IPS DF 6.9 (cell line): ENCODE data around the gene ZC3H18.

Experiments
- DNase-seq: peaks from one replicate; pipeline ENCODE4 v3.0.0-alpha.2; 2013; ENCODE audit warnings: low read depth, low spot score
- H3K27ac ChIP-seq: one replicate; pipeline ENCODE4 v1.5.1; 2013; ENCODE audit warnings: low read length, control low read depth
- H3K27me3 ChIP-seq: 2 replicates; pipeline ENCODE4 v1.6.1; 2013; ENCODE audit warnings: mild to moderate bottlenecking, low read length; ENCODE audit not compliant: control insufficient read depth, insufficient read depth
- H3K36me3 ChIP-seq: 2 replicates; pipeline ENCODE4 v1.6.1; 2013; ENCODE audit warnings: low read length; ENCODE audit not compliant: control insufficient read depth, insufficient read depth
- H3K4me1 ChIP-seq: 2 replicates; pipeline ENCODE4 v1.6.1; 2013; ENCODE audit warnings: low read length; ENCODE audit not compliant: control insufficient read depth, insufficient read depth
- H3K4me3 ChIP-seq: 2 replicates; pipeline ENCODE4 v1.5.1; 2013; ENCODE audit warnings: mild to moderate bottlenecking, low read length
- H3K9me3 ChIP-seq: 2 replicates; pipeline ENCODE4 v1.6.1; 2013; ENCODE audit warnings: low read length, inconsistent platforms; ENCODE audit not compliant: control insufficient read depth, insufficient read depth
- WGBS: extraction: QIAGEN DNeasy Blood & Tissue Kit; methylation state at CpG from one replicate; pipeline ENCODE4 v1.1.7; 2013; ENCODE audit warnings: mixed read lengths, missing lambda C conversion rate; ENCODE audit not compliant: insufficient read length, insufficient coverage; 5-methylcytosine and 5-hydroxymethylcytosine counted together

ZC3H18 gene

DNA sequence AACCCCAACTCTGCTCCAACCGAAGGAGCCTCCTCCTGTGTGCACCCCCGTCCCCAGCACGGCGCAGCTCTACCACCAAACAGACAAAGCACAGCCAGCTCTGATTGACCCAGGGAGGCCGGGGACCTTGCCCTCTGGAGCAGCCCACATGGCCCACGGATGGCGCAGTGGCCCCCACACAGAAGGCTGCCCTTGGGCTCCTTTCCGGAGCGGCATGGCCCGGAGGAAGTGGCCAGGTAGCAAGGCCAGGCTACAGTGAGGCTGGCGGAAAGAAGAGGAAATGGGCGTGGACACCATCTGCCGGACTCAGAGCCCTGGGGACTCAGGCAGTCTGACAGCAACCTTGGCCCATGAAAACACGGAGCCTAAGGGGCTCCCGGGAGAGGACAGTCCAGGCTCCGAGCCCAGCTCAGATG lies 19.9 kb upstream of the ZC3H18 start:
- H3K36me3 ChIP-seq = no peaks in the 10 kb centered on the region
- WGBS = no CpG with 5 or more reads among the region's 16 CpGs
- H3K27me3 ChIP-seq = peaks cover 41% of the 10 kb centered on the region
- no peak overlapping the region for H3K27ac ChIP-seq
- no peak for DNase-seq
- no peaks in the 10 kb centered on the region for H3K9me3 ChIP-seq
- no peak overlapping the region for H3K4me3 ChIP-seq
- peaks cover 5% of the 10 kb centered on the region; the same call in 1 of the 2 replicates for H3K4me1 ChIP-seq

DNA sequence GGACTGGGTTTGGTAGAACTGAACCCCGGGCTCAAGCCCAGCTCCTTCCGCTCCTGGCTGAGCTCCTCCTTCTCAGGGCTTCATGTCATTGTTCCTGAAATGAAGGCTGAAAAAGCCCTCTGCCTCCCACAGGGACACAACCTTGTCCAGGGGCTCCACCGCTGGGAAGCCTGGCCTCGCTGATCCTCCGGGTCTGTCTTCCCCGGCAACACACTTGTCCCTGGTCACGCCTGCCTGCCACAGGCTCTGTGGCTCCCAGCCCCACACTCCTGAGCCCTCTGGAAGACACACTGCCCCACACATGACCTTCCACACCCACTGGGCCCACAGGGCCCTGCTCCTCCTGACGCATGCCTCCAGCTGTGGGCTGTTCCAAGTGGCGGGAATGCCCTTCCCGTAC lies 18.0 kb upstream of the ZC3H18 start:
- Histone ChIP-seq H3K36me3 (no peaks in the 10 kb centered on the region), H3K4me1 (peaks cover 5% of the 10 kb centered on the region; the same call in 1 of the 2 replicates), H3K4me3 (no peak overlapping the region), H3K27ac (no peak overlapping the region), H3K27me3 (peaks cover 27% of the 10 kb centered on the region), H3K9me3 (no peaks in the 10 kb centered on the region)
- no CpG with 5 or more reads among the region's 10 CpGs for WGBS
- DNase-seq = no peak

- H3K27me3 ChIP-seq = peaks cover 25% of the 10 kb centered on the region
- WGBS = no CpG with 5 or more reads among the region's 13 CpGs
- no peak overlapping the region for H3K27ac ChIP-seq
- H3K36me3 ChIP-seq = no peaks in the 10 kb centered on the region
- DNase-seq = no peak
- H3K4me3 ChIP-seq = no peak overlapping the region
- no peaks in the 10 kb centered on the region for H3K9me3 ChIP-seq
- peaks cover 5% of the 10 kb centered on the region; the same call in 1 of the 2 replicates for H3K4me1 ChIP-seq
Measured at GRCh38 chr16:88552815-88553214, 17.4 kb upstream of the ZC3H18 start.

DNA sequence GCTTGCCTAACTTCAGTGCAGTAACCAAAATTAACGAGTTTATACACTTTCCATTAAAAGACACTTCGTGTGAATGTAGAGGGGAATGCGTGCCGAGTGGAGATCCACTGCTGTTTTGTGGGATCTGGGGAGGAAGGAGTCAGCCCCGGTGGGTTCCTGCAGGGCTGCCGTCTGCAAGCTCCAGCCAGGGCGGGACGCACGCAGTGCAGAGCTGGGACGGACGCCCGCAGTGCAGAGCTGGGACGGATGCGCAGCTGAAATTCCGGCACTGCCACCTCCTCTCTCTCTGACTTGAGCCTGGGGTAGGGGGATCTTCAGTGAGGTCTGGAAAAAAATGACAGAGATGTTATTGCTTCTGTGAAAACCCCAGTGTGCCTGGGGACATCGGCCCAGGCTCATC lies 16.5 kb upstream of the ZC3H18 start:
- no peak overlapping the region for H3K4me3 ChIP-seq
- peaks cover 16% of the 10 kb centered on the region for H3K27me3 ChIP-seq
- H3K27ac ChIP-seq = no peak overlapping the region
- WGBS = no CpG with 5 or more reads among the region's 16 CpGs
- DNase-seq = no peak
- peaks cover 3% of the 10 kb centered on the region; the same call in 1 of the 2 replicates for H3K4me1 ChIP-seq
- no peaks in the 10 kb centered on the region for H3K36me3 ChIP-seq
- no peaks in the 10 kb centered on the region for H3K9me3 ChIP-seq

DNA sequence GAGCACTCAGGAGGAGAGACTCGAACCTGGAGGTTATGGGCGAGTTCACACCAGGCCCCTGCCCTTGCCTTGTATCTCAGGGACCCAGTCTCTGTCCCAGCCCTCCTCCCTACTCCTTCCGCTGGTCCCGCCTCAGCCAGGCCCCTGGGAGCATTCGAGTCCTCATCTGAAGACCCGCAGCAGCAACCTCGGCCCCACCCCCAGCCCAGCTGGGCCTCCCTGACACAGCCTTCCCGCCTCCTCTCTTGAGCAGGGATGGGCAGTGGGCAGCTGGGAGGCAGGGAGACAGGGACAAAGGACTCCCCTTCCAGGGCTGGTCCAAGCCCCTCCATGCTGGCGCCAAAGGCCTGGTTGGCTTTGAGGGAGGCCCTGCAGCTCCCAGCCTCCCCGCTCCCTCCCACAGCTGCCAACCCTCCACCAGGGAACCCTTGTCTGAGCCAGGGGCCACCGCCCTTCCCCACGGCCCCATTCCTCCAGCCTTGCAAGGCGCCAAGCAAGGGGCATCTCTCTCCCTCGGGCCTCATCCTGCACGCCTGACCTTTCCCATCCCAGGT lies 15.4 kb upstream of the ZC3H18 start:
- no CpG with 5 or more reads among the region's 15 CpGs for WGBS
- peaks cover 3% of the 10 kb centered on the region; the same call in 1 of the 2 replicates for H3K4me1 ChIP-seq
- H3K27me3 ChIP-seq = peaks cover 6% of the 10 kb centered on the region; the same call in 1 of the 2 replicates
- no peak overlapping the region for H3K4me3 ChIP-seq
- H3K27ac ChIP-seq = no peak overlapping the region
- no peaks in the 10 kb centered on the region for H3K9me3 ChIP-seq
- no peaks in the 10 kb centered on the region for H3K36me3 ChIP-seq
- DNase-seq = no peak

DNA sequence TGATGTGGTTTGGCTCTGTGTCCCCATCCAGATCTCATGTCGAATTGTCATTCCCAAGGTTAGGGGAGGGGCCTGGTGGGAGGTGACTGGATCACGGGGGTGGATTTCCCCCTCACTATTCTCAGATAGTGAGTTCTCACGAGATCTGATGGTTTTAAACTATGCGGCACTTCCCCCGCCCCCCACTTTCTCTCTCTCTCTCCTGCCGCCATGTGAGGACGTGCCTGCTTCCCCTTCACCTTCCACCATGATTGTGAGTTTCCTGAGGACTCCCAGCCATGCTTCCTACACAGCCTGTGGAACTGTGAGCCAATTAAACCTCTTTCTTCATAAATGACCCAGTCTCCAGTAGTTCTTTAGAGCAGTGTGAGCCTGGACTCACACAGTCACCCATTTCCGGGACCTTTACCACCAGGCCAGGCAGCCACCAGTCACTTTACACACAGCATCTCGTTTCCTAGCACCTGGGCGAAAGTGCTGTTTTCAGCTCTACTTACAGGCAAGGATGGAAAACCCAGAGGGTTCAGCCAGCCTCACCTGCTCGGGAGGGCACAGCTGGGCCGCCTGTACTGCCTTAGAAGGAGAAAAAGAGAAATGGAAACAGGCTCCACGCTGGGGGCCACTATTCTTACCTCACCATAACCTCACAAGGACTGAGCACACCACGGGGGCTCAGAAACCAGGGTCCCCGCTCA lies 13.8 kb upstream of the ZC3H18 start:
- H3K27me3 ChIP-seq = no peaks in the 10 kb centered on the region
- H3K9me3 ChIP-seq = no peaks in the 10 kb centered on the region
- H3K27ac ChIP-seq = no peak overlapping the region
- H3K36me3 ChIP-seq = no peaks in the 10 kb centered on the region
- DNase-seq = no peak
- no CpG with 5 or more reads among the region's 15 CpGs for WGBS
- H3K4me3 ChIP-seq = no peak overlapping the region
- no peaks in the 10 kb centered on the region for H3K4me1 ChIP-seq

DNA sequence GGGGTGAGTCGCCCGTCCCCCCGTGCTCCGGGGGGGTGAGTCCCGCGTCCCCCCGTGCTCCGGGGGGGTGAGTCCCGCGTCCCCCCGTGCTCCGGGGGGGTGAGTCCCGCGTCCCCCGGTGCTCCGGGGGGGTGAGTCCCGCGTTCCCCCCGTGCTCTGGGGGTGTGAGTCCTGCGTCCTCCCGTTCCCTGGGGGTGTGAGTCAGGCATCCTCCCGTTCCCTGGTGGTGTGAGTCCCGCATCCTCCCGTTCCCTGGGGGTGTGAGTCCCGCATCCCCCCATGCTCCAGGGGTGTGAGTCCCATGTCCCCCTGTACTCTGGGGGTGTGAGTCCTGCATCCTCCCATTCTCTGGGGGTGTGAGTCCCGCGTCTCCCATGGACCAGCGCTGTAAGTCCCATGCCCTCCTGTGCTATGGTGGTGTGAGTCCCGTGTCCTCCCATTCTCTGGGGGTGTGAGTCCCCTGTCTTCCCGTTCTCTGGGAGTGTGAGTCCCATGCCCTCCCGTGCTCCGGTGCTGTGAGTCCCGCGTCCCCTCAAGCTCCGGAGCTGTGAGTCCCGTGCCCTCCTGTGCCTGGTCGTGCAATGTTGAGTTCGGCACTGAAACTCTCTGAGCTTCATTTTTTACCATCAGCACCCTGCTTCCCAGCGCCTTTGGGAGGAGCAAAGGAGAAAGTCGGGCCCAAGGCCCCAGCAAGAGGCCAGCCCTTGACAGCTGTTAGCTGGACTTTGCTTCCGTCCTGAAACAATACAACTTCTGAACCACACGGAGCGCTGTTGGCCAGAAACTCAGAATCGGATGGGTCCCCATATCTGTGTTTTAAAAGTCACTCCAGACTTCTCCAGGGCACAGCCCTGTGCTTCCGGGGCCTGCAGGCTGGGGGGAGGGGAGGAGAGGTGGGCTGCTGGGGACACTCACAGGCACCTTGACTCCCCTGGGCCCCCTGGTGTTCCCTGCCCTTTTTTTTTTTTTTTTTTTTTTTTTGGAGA lies 11.5 kb upstream of the ZC3H18 start:
- WGBS = no CpG with 5 or more reads among the region's 45 CpGs
- Histone ChIP-seq H3K36me3 (no peaks in the 10 kb centered on the region), H3K27me3 (no peaks in the 10 kb centered on the region), H3K9me3 (no peaks in the 10 kb centered on the region), H3K4me1 (no peaks in the 10 kb centered on the region), H3K4me3 (no peak overlapping the region), H3K27ac (no peak overlapping the region)
- no peak for DNase-seq

DNA sequence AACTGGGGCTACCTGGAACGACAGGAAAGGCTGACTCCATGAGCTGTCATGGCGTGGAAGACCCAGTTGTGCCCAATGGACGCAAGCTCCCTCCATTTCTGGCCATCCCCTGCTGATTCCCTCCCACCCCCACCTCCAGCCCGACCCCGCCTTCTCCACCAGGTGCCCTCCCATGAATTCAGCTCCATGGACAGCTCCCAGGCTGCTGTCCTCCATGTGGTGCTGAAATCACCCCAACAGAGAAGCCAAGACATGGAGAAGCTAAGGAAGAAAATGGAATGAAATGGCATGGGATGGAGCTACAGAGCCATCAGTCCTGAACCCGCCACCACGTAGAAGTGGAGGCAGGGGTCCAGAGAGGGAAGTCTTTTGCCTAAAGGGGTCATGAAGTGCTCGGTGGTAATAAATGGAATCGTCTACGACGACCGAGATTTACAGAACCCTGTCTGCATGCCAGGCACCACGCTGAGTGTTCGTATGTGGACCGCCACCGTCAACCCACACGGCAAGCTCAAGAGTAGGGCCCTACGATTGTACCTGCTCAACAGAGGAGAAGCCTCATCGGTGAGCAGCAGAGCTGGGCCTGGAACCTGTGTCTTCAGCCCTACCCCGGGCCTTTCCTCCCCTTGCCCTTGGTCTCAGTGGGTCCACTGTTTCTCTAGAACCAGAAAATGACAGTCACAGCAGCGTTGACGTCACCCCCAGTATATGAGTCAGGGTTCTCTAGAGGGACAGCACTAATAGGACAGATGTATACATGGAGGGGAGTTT lies 9.3 kb upstream of the ZC3H18 start:
- H3K4me3 ChIP-seq = no peak overlapping the region
- H3K27me3 ChIP-seq = no peaks in the 10 kb centered on the region
- no peak overlapping the region for H3K27ac ChIP-seq
- no peaks in the 10 kb centered on the region for H3K9me3 ChIP-seq
- DNase-seq = no peak
- no peaks in the 10 kb centered on the region for H3K36me3 ChIP-seq
- no peaks in the 10 kb centered on the region for H3K4me1 ChIP-seq
- no CpG with 5 or more reads among the region's 22 CpGs for WGBS

GRCh38 chr16:88561485-88562359 lies 8.5 kb upstream of the ZC3H18 start:
- Histone ChIP-seq H3K27ac (no peak overlapping the region), H3K4me1 (no peaks in the 10 kb centered on the region), H3K36me3 (no peaks in the 10 kb centered on the region), H3K27me3 (no peaks in the 10 kb centered on the region), H3K9me3 (no peaks in the 10 kb centered on the region), H3K4me3 (no peak overlapping the region)
- DNase-seq = no peak
- no CpG with 5 or more reads among the region's 24 CpGs for WGBS
